Transverse colon (tissue), 4 donors: ENCODE measurements around the gene SOCS3. TPM values are rescaled to one million over a fixed set of nuclear protein-coding genes. Genes with fewer than 3 reads are reported as not detected.

Experiments used
- DNase-seq: peaks from one replicate; pipeline ENCODE4 v3.0.0-alpha.2; 2019
- H3K27ac ChIP-seq, 4 donors: fragments of 200-600 bp; sonication (generic); 2 replicates each; pipeline ENCODE4 v1.5.1; 2016 to 2018; ENCODE audit warnings: inconsistent platforms in 4 of 4
- H3K27me3 ChIP-seq: fragments of 200-600 bp; sonication (generic); 2 replicates; pipeline ENCODE4 v1.5.1; 2017; ENCODE audit warnings: inconsistent platforms
- H3K36me3 ChIP-seq, 4 donors: fragments of 200-600 bp; sonication (generic); 2 replicates each; pipeline ENCODE4 v1.5.1; 2017 to 2019; ENCODE audit warnings: inconsistent platforms in 4 of 4
- H3K4me1 ChIP-seq, 4 donors: fragments of 200-600 bp; sonication (generic); 2 replicates each; pipeline ENCODE4 v1.5.1; 2017 to 2020; ENCODE audit warnings: inconsistent platforms in 4 of 4
- H3K4me3 ChIP-seq, 4 donors: fragments of 200-600 bp; sonication (generic); 1 replicate in 1 of 4; 2 replicates in 3 of 4; pipeline versions ENCODE4 v1.5.1 to v1.6.1; 2017 to 2019; ENCODE audit warnings: inconsistent platforms in 4 of 4
- H3K9me3 ChIP-seq, 2 donors: fragments of 200-600 bp; sonication (generic); 2 replicates each; pipeline ENCODE4 v1.5.1; 2017 to 2019; ENCODE audit warnings: inconsistent platforms in 2 of 2
- EP300 ChIP-seq: sonication (generic); formaldehyde crosslinking; IDR thresholded peaks from one replicate; pipeline ENCODE4 v1.6.1; 2017; ENCODE audit warnings: antibody characterized with exemption, low read depth
- POLR2A ChIP-seq: fragments of 450-650 bp; IDR thresholded peaks from one replicate; pipeline ENCODE4 v1.6.1; 2016; ENCODE audit warnings: antibody characterized with exemption, mild to moderate bottlenecking, moderate library complexity
- POLR2AphosphoS5 ChIP-seq, 3 donors: sonication (generic); formaldehyde crosslinking; IDR thresholded peaks; one replicate each; pipeline ENCODE4 v1.6.1; 2016; ENCODE audit warnings: antibody characterized with exemption in 3 of 3
- WGBS, 2 donors: methylation state at CpG; one replicate each; pipeline ENCODE4 v1.1.5; 2018; ENCODE audit warnings: low coverage in 1 of 2; 5-methylcytosine and 5-hydroxymethylcytosine counted together
- in situ Hi-C, 4 donors: fragments of 200-750 bp; cut with MboI; loops; one replicate each; pipeline versions ENCODE4 v1.15.0 to v1.15.1; 2017; ENCODE audit warnings: low sequenced_read_pairs in 3 of 4, low pct_ligation_motif_present in 1 of 4, low pct_unique_long_range_greater_than_20kb in 1 of 4
- intact Hi-C: fragments of 100-400 bp; cut with DNase I; formaldehyde crosslinking; loops from one replicate; pipeline ENCODE4 v1.15.1; 2023; ENCODE audit warnings: low total_unique reads
- total RNA-seq, 4 donors: library from RNA; depleted of rRNA; stranded (reverse); fragments of >200 nt; gene quantifications; one replicate each; pipeline ENCODE4 v1.1.0, GENCODE V29; 2016
- TF ChIP-seq, protein P1 (sequence below), 5 experiments: fragments of 200-600 bp in 3 of 5; fragments of 450-650 bp in 2 of 5; sonication (generic) in 3 of 5; IDR thresholded peaks; 1 replicate in 2 of 5; 2 replicates in 3 of 5; pipeline ENCODE4 v1.5.1; 2016 to 2017; ENCODE audit warnings: antibody characterized with exemption in 5 of 5, inconsistent platforms in 3 of 5, mild to moderate bottlenecking in 2 of 5, moderate library complexity in 1 of 5

Gene SOCS3
- total RNA-seq, 4 donors from 2014 or later, result 22.3 to 230 (median 37.6) TPM

DNA sequence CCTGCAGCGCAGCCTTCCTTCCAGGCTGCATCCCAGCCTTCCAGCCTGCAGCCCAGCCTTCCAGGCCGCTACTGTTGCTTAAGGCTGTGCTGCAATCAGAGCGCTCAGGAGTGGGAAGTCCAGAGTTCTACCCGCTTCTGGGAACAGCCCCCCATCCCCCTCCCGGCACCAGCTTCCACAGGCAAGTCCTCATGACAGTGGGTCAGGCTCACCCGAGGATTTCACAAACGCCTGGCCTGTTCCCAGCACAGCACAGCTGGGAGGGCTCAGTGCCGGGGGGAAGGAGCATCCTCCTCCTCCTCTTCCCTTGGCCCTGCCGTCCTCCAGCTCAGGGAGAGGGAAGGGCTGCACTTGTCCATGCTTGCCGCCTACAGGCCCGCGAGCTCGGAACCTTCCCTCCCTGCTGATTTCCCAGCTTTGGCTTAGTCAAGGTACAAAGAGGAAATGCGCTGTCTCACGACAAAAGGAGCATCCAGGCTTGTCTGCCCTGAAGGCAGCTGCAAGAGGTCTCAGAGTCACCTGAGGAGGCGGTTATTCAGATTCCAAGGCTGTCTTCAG lies 8.3 kb downstream of the SOCS3 start:
- no peak overlapping the region for H3K4me3 ChIP-seq
- peak; percentile 89 for DNase-seq
- TF ChIP-seq, protein P1, sequence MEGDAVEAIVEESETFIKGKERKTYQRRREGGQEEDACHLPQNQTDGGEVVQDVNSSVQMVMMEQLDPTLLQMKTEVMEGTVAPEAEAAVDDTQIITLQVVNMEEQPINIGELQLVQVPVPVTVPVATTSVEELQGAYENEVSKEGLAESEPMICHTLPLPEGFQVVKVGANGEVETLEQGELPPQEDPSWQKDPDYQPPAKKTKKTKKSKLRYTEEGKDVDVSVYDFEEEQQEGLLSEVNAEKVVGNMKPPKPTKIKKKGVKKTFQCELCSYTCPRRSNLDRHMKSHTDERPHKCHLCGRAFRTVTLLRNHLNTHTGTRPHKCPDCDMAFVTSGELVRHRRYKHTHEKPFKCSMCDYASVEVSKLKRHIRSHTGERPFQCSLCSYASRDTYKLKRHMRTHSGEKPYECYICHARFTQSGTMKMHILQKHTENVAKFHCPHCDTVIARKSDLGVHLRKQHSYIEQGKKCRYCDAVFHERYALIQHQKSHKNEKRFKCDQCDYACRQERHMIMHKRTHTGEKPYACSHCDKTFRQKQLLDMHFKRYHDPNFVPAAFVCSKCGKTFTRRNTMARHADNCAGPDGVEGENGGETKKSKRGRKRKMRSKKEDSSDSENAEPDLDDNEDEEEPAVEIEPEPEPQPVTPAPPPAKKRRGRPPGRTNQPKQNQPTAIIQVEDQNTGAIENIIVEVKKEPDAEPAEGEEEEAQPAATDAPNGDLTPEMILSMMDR (IDR thresholded peaks at IDR 0.05), result peak in 1 of 5 experiments; percentile 12
- peak; percentile 97 for TF ChIP-seq EP300
- TF ChIP-seq POLR2AphosphoS5 (IDR thresholded peaks at IDR 0.05), result peak; percentile 85 to 92 (median 89)
- TF ChIP-seq POLR2A, result peak; percentile 21
- H3K27ac ChIP-seq, result peak overlapping the region; percentile 84 to 98 (median 92)
- no peaks in the 10 kb centered on the region for H3K27me3 ChIP-seq
- H3K36me3 ChIP-seq, result no peaks in the 10 kb centered on the region
- WGBS, 2 donors, result 44% methylated on average over 16 of the region's 16 CpGs; no CpG with 5 or more reads in 1 of the 2 donors
- peaks cover 26 to 65% (median 34%) of the 10 kb centered on the region in 4 donors for H3K4me1 ChIP-seq
- no peaks in the 10 kb centered on the region for H3K9me3 ChIP-seq
- in situ Hi-C loops (no loop called here), intact Hi-C loops (no loop called here)

DNA sequence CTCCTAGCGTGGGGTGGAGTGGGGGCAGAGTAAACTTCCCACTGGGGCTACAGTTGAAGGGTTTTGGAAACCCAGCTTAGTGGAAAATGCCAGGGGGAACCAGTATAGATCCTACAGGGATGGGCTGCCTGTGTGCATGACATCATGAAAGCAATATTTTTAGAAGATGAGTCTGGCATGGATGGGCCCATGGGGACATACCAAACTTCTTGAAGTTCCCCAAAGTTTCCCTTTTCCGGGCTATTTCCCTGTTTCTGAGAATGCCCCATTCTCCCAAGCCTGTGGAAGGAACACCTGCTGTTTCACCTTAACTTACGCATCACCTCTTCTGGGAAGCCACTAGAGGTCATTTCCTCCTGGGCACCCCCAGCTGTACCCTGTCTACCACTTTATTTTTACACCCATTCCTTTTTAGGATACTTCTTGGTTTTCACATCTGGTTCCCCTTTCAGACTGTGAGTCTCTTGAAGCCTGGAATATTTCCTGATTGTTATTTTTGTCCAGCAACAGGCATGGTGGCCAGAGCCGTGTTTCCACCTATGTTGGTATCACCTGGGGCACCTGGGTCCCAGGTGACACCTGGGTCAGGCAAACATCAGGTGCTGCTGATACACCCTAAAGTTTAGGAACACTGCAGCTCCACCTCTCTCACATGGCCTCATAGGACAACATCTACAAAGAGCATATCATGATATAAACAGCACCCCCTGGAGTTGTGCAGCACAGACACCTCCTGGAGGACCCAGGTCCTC lies 9.8 kb downstream of the SOCS3 start:
- Histone ChIP-seq H3K27ac (peak overlapping the region in 2 of 4 donors; percentile 97 to 98), H3K36me3 (no peaks in the 10 kb centered on the region), H3K4me1 (peaks cover 20 to 57% (median 25%) of the 10 kb centered on the region in 4 donors), H3K9me3 (no peaks in the 10 kb centered on the region), H3K27me3 (no peaks in the 10 kb centered on the region), H3K4me3 (no peak overlapping the region)
- WGBS, 2 donors, result 58 to 68% methylated on average over 3 to 4 of the region's 4 CpGs
- DNase-seq, result no peak
- TF ChIP-seq POLR2A (no peak), POLR2AphosphoS5 (IDR thresholded peaks at IDR 0.05) (no peak), EP300 (no peak)
- TF ChIP-seq, protein P1 (IDR thresholded peaks at IDR 0.05), result no peak
- in situ Hi-C loops (no loop called here), intact Hi-C loops (no loop called here)

DNA sequence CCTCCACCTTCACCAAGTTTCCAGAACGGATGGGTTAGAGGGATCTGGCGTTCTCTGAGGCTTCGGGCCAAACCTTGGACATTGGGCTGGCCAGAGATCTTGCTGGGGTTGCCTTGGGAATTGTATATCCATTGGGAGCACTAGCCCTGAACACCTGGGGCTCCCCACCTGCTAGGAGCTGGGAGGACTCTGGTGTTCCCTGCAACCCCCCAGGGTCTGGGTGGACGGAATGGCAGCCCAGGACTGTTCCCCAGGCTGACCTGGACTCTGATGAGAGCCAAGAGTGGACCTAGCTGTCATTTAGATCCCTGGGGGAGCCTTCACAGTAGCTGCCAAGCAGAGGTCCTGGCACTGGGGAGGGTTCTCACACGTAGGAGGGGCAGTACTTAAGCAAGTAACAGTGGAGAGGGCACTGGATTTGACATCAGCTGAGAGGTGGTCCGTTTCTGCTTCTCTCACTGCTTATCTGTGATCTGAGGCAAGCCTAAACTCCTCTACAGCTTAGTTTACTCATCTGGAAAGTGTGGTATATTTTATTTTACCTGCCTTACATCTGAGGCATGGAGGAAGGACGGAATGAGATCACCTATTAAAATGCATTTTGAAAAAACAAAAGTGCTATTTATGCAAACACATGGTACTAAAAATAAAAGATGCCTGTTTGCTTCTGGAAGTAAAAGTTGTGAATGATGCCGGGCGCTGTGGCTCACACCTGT lies 11.7 kb downstream of the SOCS3 start:
- Histone ChIP-seq H3K4me1 (peaks cover 20 to 56% (median 27%) of the 10 kb centered on the region in 4 donors), H3K27ac (no peak overlapping the region), H3K27me3 (no peaks in the 10 kb centered on the region), H3K36me3 (no peaks in the 10 kb centered on the region), H3K4me3 (no peak overlapping the region), H3K9me3 (no peaks in the 10 kb centered on the region)
- WGBS, 2 donors, result 81 to 86% methylated on average over 1 to 9 of the region's 9 CpGs
- in situ Hi-C loops, result no loop called here
- intact Hi-C loops, result no loop called here
- DNase-seq, result no peak
- TF ChIP-seq, protein P1 (IDR thresholded peaks at IDR 0.05), result no peak
- TF ChIP-seq EP300 (no peak), POLR2A (no peak), POLR2AphosphoS5 (IDR thresholded peaks at IDR 0.05) (no peak)

DNA sequence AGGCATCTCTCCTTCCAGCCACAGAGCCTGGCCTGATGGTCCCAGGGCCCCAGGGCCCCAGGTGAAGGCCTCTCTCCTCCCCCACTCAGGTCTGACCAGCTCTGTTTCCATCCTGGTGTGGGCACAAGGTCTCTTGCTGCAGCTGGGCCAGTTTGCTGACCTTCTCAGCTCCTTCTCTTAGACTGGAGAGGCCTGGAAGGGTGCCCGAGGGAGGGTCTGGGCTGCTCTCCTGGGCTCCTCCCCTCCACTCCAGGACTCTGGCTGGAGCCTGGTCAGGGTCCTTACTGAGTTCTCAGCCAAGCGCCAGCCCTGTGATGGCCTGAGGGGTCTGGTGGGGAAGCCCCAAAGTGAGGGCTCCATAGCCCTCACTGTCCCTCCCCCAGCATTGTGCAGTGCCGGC lies 12.4 kb downstream of the SOCS3 start:
- peaks cover 24 to 58% (median 30%) of the 10 kb centered on the region in 4 donors for H3K4me1 ChIP-seq
- 90% methylated on average over 3 of the region's 3 CpGs; no CpG with 5 or more reads in 1 of the 2 donors for whole genome bisulfite sequencing, 2 donors
- H3K4me3 ChIP-seq, result no peak overlapping the region
- no peaks in the 10 kb centered on the region for H3K9me3 ChIP-seq
- in situ Hi-C loops (no loop called here), intact Hi-C loops (no loop called here)
- TF ChIP-seq EP300 (no peak), POLR2AphosphoS5 (IDR thresholded peaks at IDR 0.05) (no peak), POLR2A (no peak)
- TF ChIP-seq, protein P1 (IDR thresholded peaks at IDR 0.05), result no peak
- no peak overlapping the region for H3K27ac ChIP-seq
- H3K36me3 ChIP-seq, result no peaks in the 10 kb centered on the region
- DNase-seq, result no peak
- H3K27me3 ChIP-seq, result no peaks in the 10 kb centered on the region
